Erythroblast (primary cell): ENCODE data around the gene STAT4.
"Not testable (repeated sequence)": the region's sequence is repeated elsewhere in the genome, so short reads cannot be mapped to it uniquely, and the experiment has no call there.

Experiments used
- DNase-seq, 2 experiments: peaks; one replicate each; lab custom pipeline; 2025; lab: John Stamatoyannopoulos, UW
- GATA1 ChIP-seq: IDR thresholded peaks from 2 replicates; pipeline ENCODE4 v1.6.1; 2011; ENCODE audit warnings: low read depth, mild to moderate bottlenecking, control low read depth, low read length, moderate library complexity
- POLR2A ChIP-seq: IDR thresholded peaks from 2 replicates; pipeline ENCODE4 v1.6.1; 2011; ENCODE audit warnings: mild to moderate bottlenecking, low read length

Gene STAT4

GRCh38 chr2:190996338-190996946 lies 154.4 kb downstream of the STAT4 start:
- TF ChIP-seq POLR2A, result no peak
- TF ChIP-seq GATA1, result no peak
- peak; percentile 65 to 73 for DNase-seq

- not testable (repeated sequence) for DNase-seq
These were observed 155.5 kb downstream of the STAT4 start for GRCh38 chr2:190995315-190995714.

- DNase-seq, result no peak
- TF ChIP-seq POLR2A, result no peak
- no peak for TF ChIP-seq GATA1
These were observed 156.6 kb downstream of the STAT4 start for GRCh38 chr2:190994148-190994547.

- TF ChIP-seq POLR2A (no peak), GATA1 (no peak)
- DNase-seq, result no peak
These were observed 157.5 kb downstream of the STAT4 start for GRCh38 chr2:190993292-190993643.

DNA sequence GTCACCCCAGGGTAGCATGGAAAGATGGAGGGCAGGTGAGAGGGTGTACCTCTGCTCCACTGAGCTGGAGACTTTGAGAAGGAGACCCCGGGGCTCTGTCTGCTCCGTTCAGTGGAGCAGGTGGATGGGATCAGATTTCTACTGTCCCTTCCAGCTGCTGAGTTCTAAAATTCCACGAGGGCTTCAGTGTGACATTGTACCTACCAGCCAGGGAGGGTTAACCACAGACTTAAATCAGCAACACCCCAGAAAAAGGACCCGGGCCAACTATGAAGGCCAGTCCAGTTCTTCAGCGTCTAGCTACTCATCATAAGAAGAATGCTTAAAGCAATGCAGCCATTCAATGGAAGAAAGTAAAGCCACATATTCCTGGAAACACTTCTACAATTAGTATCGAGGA lies 160.7 kb downstream of the STAT4 start:
- TF ChIP-seq POLR2A, result no peak
- TF ChIP-seq GATA1, result no peak
- no peak for DNase-seq

GRCh38 chr2:190988910-190989309 lies 161.9 kb downstream of the STAT4 start:
- TF ChIP-seq POLR2A, result no peak
- no peak for TF ChIP-seq GATA1
- DNase-seq, result no peak

- no peak for TF ChIP-seq POLR2A
- no peak for TF ChIP-seq GATA1
- DNase-seq, result no peak
These were observed 162.9 kb downstream of the STAT4 start for GRCh38 chr2:190987938-190988337.

DNA sequence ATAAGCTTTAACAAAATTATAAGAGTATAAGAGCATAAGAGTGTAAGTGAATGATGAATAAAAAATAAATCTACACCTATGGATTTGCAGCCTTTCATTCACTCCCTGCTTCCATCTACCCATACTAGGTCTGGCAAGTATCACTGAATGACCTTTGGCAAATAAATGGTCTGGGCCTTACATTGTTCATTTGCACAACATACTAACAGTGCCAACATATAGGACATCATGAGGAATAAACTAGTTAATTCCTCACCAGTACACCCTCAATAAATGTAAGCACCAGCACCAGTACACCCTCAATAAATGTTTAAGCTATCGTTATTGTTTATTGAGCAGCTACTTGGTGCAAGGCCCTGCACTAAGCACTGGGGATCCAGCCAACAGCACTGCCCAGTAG lies 163.7 kb downstream of the STAT4 start:
- TF ChIP-seq POLR2A, result no peak
- TF ChIP-seq GATA1, result no peak
- no peak for DNase-seq

DNA sequence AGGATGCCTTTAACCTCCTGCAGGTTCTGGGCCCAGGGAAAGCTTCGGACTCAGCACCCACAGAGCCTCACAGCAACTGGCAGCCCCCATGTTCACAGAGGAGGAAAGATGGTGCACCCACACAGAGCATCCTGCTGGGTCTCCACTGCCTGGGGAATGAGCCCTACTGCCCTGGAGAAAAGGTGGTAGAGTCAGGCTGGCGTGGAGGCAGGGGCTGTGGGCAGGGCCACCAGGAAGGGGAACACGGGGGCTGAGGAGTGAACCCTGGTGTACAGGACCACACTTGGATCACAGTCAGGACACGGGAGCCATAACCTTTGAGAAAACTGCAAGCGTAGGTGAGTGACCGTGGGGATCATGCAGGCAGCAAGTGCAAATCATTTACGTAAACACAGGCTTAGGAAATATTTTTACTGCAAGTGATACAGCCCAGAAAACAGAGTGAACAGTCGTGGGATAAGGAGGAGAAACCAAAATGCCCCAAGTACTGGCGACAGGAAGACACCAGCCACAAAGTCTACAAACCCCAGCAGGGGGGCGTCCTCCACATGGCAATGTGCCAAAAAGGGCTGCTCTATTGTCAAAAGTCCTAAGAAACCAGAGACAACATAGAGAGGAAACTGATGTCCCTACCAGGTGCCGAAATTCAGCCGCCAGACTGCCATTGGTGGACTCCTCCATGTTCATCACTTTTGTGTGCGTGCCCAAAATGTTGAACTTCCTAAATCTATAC lies 164.4 kb downstream of the STAT4 start:
- DNase-seq, result no peak
- TF ChIP-seq GATA1 (no peak), POLR2A (no peak)

DNA sequence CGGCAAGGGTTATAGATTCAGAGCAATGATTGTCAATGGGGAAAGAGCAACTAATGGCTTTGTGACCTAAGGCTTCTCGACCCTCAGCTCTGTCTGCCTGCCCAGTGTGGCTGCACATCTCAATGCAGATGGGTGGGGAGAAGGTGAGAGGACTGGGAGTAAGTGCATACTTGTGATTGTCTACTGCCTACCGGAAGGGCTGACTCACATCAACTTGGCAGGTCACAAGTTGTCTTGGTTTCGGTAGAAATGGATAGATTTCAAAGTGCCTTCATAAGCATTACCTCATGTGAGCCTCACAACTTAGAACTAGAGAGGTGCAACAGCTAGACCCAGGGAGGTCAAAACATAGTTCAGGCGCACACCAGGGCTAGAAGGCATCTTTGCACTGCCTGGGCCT lies 166.2 kb downstream of the STAT4 start:
- TF ChIP-seq POLR2A (no peak), GATA1 (no peak)
- DNase-seq, result no peak

GRCh38 chr2:190982262-190983034 lies 168.3 kb downstream of the STAT4 start:
- DNase-seq, result no peak
- TF ChIP-seq POLR2A (no peak), GATA1 (no peak)

- TF ChIP-seq GATA1, result no peak
- no peak for TF ChIP-seq POLR2A
- no peak for DNase-seq
These were observed 169.1 kb downstream of the STAT4 start for GRCh38 chr2:190981733-190982132.

- TF ChIP-seq POLR2A, result no peak
- TF ChIP-seq GATA1, result no peak
- DNase-seq, result no peak
These were observed 169.5 kb downstream of the STAT4 start for GRCh38 chr2:190981333-190981732.

GRCh38 chr2:190980630-190981209 lies 170.1 kb downstream of the STAT4 start:
- DNase-seq, result no peak

More at GRCh38 chr2:190980630-190981209, 170.1 kb downstream of the STAT4 start:
- no peak for TF ChIP-seq POLR2A
- no peak for TF ChIP-seq GATA1
